ENCODE results near the gene XPNPEP3. TPM values are rescaled to one million over a fixed set of nuclear protein-coding genes. Genes with fewer than 3 reads are reported as not detected.

The XPNPEP3 gene
- total RNA-seq (15.3 TPM), polyA plus RNA-seq (10 to 100 TPM in 1 of 4 donors, 1 to 10 TPM in 3; 2.4 to 11.8 (median 4.6) TPM)

DNA sequence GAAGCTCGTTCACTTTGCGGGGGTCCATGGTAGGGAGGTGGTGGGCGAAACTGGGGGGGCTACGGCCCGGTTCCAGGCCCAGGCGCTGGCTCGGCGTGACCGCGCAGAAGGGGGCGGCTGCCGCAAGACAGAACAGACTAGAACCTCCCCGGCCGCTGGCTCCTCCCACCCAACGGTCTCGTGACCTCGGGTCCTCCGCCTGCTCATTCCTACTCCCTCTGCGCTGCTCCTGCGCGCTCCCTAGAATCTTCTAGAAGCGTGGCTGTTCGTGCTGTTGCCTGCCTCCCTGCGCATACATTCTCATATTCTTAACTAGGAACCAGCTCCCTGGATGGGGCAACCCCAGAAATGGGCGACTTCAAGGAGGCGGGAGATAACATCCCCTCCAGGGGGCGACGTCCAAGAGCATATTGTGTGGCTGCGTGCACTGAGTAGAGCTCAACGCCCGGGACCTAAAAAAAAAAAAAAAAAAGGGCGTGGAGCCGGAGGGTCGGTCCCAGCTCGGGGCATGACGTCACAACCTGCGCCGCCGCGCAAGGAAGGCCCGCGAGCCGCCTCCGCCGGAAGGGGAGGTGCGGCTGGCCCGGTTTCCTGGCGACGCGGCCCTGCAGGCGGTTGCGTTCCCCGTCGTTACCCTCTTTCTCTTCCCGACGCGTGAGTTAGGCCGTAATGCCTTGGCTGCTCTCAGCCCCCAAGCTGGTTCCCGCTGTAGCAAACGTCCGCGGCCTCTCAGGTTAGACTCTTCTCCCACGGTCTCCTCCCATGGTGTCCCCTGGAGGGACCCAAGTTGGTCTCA is at the start of gene XPNPEP3, which contains the start of gene ST13:
Gene XPNPEP3 (plus strand): TSS at position 636 of the 796 bp plus-strand sequence. CDS start 34 bp downstream, at position 670.
Gene ST13 (minus strand): TSS at position 127 of the 796 bp plus-strand sequence. CDS start 99 bp downstream, at position 28.
- Mint-ChIP-seq H3K4me3 (peak within 1 kb of the TSS; percentile 93 to 100 (median 98)), H3K36me3 (peaks cover 3% of the 10 kb centered on the region), H3K9me3 (no peaks in the 10 kb centered on the region), H3K27ac (peak within 1 kb of the TSS; percentile 100), H3K27me3 (peaks cover 4% of the 10 kb centered on the region), H3K4me1 (peaks cover 26 to 68% (median 45%) of the 10 kb centered on the region in 4 donors)
- H3K4me3 ChIP-seq (ENCODE audit: low read depth, low read length) = peak within 1 kb of the TSS; percentile 96
- DNase-seq = peak; percentile 95 to 97 (median 97)
- peaks cover 44% of the 10 kb centered on the region for H3K4me1 ChIP-seq (ENCODE audit: control insufficient read depth, insufficient read depth, low read length, poor library complexity, severe bottlenecking)
- H3K27ac ChIP-seq (ENCODE audit: insufficient read depth, low read length, poor library complexity, severe bottlenecking) = peak within 1 kb of the TSS; percentile 98
- peak; percentile 91 to 93 for ATAC-seq (ENCODE audit: low read depth in 2 of 2)
- peaks cover 6% of the 10 kb centered on the region for H3K36me3 ChIP-seq (ENCODE audit: control insufficient read depth, insufficient read depth, low read length)
- no peaks in the 10 kb centered on the region for H3K9me3 ChIP-seq (ENCODE audit: control insufficient read depth in 2 of 2, low read length in 2 of 2)
- H3K27me3 ChIP-seq (ENCODE audit: control insufficient read depth, insufficient read depth, low read length) = no peaks in the 10 kb centered on the region

DNA sequence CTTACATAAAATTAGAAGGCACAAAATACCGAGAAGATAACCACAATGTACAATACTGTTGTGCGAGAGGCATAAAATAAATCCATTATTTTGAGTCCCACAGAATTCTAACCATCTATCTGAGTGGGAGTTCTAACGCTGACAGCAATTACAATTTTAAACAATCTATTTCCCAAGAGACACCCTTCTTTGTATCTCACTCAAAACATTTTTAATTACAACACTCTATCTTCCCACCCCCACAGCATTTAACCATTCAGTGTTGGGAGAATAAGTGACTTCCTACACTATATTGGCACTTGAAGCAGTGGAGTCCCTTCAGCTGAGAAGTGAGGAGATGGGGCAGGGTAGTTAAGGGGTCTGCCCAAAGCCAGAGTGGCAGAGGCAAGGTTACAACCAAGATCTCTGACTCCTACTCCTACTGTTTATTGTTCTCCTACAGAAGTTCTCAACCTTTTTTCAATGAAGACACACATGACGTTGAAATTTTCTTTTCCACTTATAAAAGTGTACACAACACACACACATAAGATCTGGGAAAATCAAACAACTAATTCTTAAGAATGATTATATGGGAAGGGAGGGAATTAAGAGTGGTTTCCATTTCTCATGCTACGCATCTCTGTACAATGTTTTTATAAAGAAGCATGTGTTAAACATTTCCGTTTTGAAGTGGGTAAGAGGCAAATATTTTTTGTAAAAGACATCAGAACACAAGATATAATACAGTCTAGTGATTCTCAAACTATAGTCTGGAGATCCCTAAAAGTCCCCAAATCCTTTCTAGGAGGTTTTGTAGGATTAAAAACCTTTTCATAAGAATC is 48.7 kb upstream of the XPNPEP3 start:
- Mint-ChIP-seq H3K36me3 (peaks cover 9% of the 10 kb centered on the region), H3K27ac (peak overlapping the region in 1 of 3 donors; percentile 47), H3K4me1 (peaks cover 16 to 25% (median 24%) of the 10 kb centered on the region in 4 donors), H3K27me3 (no peaks in the 10 kb centered on the region), H3K9me3 (no peaks in the 10 kb centered on the region), H3K4me3 (no peak overlapping the region)
- Histone ChIP-seq H3K4me3 (ENCODE audit: low read depth, low read length) (no peak overlapping the region), H3K9me3 (ENCODE audit: control insufficient read depth in 2 of 2, low read length in 2 of 2) (no peaks in the 10 kb centered on the region), H3K4me1 (ENCODE audit: control insufficient read depth, insufficient read depth, low read length, poor library complexity, severe bottlenecking) (no peaks in the 10 kb centered on the region), H3K27ac (ENCODE audit: insufficient read depth, low read length, poor library complexity, severe bottlenecking) (no peak overlapping the region), H3K27me3 (ENCODE audit: control insufficient read depth, insufficient read depth, low read length) (no peaks in the 10 kb centered on the region), H3K36me3 (ENCODE audit: control insufficient read depth, insufficient read depth, low read length) (peaks cover 11% of the 10 kb centered on the region)
- DNase-seq (no peak), ATAC-seq (ENCODE audit: low read depth in 2 of 2) (no peak)

DNA sequence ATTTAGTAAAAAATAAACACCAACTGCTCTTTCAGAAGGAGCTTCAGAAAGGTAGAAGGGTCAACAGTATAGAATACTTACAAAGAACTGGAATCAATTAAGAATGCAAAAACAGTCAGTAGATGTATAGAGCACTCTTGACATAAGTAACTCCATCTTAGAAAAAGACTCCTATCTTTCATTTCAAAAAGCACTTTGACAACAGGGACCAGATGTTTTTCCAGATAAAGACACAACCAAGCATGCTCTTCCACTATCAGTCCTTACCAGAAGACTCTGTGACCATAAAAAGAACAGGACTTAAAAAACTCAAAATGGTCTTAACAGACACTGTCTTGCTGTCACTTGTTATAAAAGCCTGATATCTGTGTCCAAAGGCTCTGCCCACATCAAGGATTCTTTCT is 43.0 kb upstream of the XPNPEP3 start:
- ATAC-seq (ENCODE audit: low read depth in 2 of 2) = no peak
- H3K9me3 ChIP-seq (ENCODE audit: control insufficient read depth in 2 of 2, low read length in 2 of 2) = no peaks in the 10 kb centered on the region
- H3K4me3 ChIP-seq (ENCODE audit: low read depth, low read length) = no peak overlapping the region
- no peak overlapping the region for H3K27ac ChIP-seq (ENCODE audit: insufficient read depth, low read length, poor library complexity, severe bottlenecking)
- peaks cover 21% of the 10 kb centered on the region for H3K4me1 ChIP-seq (ENCODE audit: control insufficient read depth, insufficient read depth, low read length, poor library complexity, severe bottlenecking)
- no peak for DNase-seq
- Mint-ChIP-seq H3K4me1 (peaks cover 24 to 58% (median 42%) of the 10 kb centered on the region in 4 donors), H3K27me3 (no peaks in the 10 kb centered on the region), H3K9me3 (no peaks in the 10 kb centered on the region), H3K36me3 (peaks cover 10% of the 10 kb centered on the region), H3K4me3 (peak overlapping the region in 1 of 4 donors; percentile 25), H3K27ac (peak overlapping the region in 1 of 3 donors; percentile 48)
- no peaks in the 10 kb centered on the region for H3K27me3 ChIP-seq (ENCODE audit: control insufficient read depth, insufficient read depth, low read length)
- peaks cover 2% of the 10 kb centered on the region for H3K36me3 ChIP-seq (ENCODE audit: control insufficient read depth, insufficient read depth, low read length)

DNA sequence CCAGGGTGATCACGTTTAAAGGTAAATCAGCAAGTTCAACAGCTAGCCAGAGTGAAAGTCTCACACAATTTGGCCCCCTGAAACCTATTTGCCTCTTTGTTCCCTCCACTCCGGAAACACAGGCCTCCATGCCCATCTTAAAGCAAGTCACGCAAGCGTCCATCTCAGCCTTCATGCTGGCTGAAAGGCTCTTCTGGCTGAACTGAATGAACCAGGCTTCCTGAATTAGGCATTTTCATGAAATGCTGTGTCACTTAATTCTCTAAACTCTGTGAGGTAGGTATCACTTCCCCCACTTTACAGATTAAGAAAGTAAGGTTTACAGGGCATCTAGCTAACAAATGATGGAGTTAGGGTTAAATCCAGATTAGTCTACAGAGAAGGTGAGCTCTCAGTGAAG is 39.2 kb upstream of the XPNPEP3 start:
- Mint-ChIP-seq H3K36me3 (peaks cover 7% of the 10 kb centered on the region), H3K27me3 (no peaks in the 10 kb centered on the region), H3K4me3 (peak overlapping the region; percentile 95 to 99 (median 98)), H3K4me1 (peaks cover 16 to 55% (median 38%) of the 10 kb centered on the region in 4 donors), H3K27ac (peak overlapping the region in 2 of 3 donors; percentile 48 to 96), H3K9me3 (no peaks in the 10 kb centered on the region)
- no peaks in the 10 kb centered on the region for H3K9me3 ChIP-seq (ENCODE audit: control insufficient read depth in 2 of 2, low read length in 2 of 2)
- peak in 1 of 3 donors; percentile 10 for DNase-seq
- no peaks in the 10 kb centered on the region for H3K27me3 ChIP-seq (ENCODE audit: control insufficient read depth, insufficient read depth, low read length)
- no peak overlapping the region for H3K27ac ChIP-seq (ENCODE audit: insufficient read depth, low read length, poor library complexity, severe bottlenecking)
- peaks cover 31% of the 10 kb centered on the region for H3K4me1 ChIP-seq (ENCODE audit: control insufficient read depth, insufficient read depth, low read length, poor library complexity, severe bottlenecking)
- peak overlapping the region; percentile 87 for H3K4me3 ChIP-seq (ENCODE audit: low read depth, low read length)
- peaks cover 2% of the 10 kb centered on the region for H3K36me3 ChIP-seq (ENCODE audit: control insufficient read depth, insufficient read depth, low read length)
- ATAC-seq (ENCODE audit: low read depth in 2 of 2) = no peak

DNA sequence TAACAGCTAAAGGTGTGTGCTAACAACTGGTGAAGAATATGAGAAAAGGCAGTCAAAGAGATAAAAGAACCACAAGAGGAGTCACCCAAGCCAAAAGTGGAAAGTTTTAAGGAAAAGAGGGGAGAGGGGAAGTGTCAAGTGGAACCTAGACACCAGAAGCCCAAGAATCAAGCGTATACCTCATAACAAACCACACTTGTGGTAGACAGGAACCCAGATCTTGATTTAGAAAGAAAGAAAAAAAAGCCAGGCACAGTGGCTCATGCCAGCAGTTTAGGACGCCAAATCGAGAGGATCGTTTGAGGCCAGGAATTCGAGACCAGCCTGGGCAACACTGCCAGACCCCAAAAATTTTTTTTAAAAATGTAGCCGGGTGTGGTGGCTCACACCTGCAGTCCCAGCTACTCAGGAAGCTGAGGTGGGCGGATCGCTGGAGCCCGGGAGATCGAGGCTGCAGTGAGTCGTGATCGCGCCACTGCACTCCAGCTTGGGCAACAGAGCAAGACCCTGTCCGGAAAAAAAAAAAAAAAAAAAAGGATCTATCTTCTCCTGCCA is 38.7 kb upstream of the XPNPEP3 start:
- no peaks in the 10 kb centered on the region for H3K27me3 Mint-ChIP-seq
- Histone ChIP-seq H3K36me3 (ENCODE audit: control insufficient read depth, insufficient read depth, low read length) (peaks cover 2% of the 10 kb centered on the region), H3K27me3 (ENCODE audit: control insufficient read depth, insufficient read depth, low read length) (no peaks in the 10 kb centered on the region), H3K4me3 (ENCODE audit: low read depth, low read length) (peak overlapping the region; percentile 87), H3K9me3 (ENCODE audit: control insufficient read depth in 2 of 2, low read length in 2 of 2) (no peaks in the 10 kb centered on the region), H3K27ac (ENCODE audit: insufficient read depth, low read length, poor library complexity, severe bottlenecking) (peak overlapping the region; percentile 76), H3K4me1 (ENCODE audit: control insufficient read depth, insufficient read depth, low read length, poor library complexity, severe bottlenecking) (peaks cover 31% of the 10 kb centered on the region)
- DNase-seq = peak in 1 of 3 donors; percentile 45
- no peaks in the 10 kb centered on the region for H3K9me3 Mint-ChIP-seq
- H3K27ac Mint-ChIP-seq = peak overlapping the region; percentile 82 to 96 (median 93)
- peaks cover 16 to 53% (median 38%) of the 10 kb centered on the region in 4 donors for H3K4me1 Mint-ChIP-seq
- H3K4me3 Mint-ChIP-seq = peak overlapping the region; percentile 95 to 99 (median 98)
- peak in 1 of 2 donors; percentile 1 for ATAC-seq (ENCODE audit: low read depth in 2 of 2)
- H3K36me3 Mint-ChIP-seq = peaks cover 7% of the 10 kb centered on the region

DNA sequence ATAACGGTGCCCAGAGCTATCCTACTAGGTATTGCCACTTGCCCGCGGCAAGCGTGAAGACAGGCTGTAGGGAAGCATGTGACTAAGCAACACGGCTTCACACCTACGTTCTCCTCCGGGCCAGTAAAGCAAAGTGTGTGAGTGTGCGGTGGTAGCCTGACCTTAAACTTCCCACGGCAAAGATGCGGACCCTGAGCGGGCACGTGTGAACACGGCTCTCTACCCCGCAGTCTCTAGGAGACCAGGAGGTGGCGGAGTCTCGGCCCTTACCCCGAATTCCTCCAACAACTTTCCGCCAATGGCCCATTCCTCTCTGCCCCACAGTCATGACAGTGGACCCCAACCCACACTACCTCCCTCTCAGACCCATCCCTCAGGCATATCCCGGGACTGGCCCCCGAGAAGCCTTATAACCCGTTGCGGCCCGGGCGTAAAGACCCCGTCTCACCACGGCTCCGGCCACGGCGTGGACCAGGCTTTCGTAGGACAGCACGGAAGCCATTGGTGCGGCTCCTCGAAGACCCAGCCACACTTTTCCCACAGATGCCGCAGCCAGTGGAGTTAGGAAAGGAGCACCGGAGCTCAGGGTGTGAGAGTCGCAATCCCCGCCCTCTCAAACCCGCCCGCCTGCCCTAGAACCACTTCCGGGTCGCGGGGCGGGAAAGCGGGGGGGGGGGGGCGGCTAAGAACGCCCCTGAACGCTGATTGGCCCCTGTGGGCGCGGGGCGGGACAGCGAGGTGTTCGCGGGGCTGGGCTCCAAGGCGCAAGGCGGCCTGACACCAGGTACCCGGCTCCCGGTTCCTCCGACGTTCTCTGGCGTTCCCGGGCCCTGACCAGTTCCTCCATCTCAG is 38.0 kb upstream of the XPNPEP3 start, which contains the start of gene SLC25A17:
Gene SLC25A17 (minus strand): TSS at position 600 of the 852 bp plus-strand sequence. CDS start 98 bp downstream, at position 502.
- peak within 1 kb of the TSS; percentile 76 for H3K27ac ChIP-seq (ENCODE audit: insufficient read depth, low read length, poor library complexity, severe bottlenecking)
- DNase-seq = peak; percentile 84 to 92 (median 84)
- H3K36me3 ChIP-seq (ENCODE audit: control insufficient read depth, insufficient read depth, low read length) = peaks cover under 1% of the 10 kb centered on the region
- no peaks in the 10 kb centered on the region for H3K9me3 ChIP-seq (ENCODE audit: control insufficient read depth in 2 of 2, low read length in 2 of 2)
- peak within 1 kb of the TSS; percentile 91 for H3K4me3 ChIP-seq (ENCODE audit: low read depth, low read length)
- H3K27ac Mint-ChIP-seq = peak within 1 kb of the TSS; percentile 82 to 96 (median 93)
- peaks cover 31% of the 10 kb centered on the region for H3K4me1 ChIP-seq (ENCODE audit: control insufficient read depth, insufficient read depth, low read length, poor library complexity, severe bottlenecking)
- H3K9me3 Mint-ChIP-seq = no peaks in the 10 kb centered on the region
- H3K36me3 Mint-ChIP-seq = peaks cover 6% of the 10 kb centered on the region
- no peaks in the 10 kb centered on the region for H3K27me3 Mint-ChIP-seq
- no peaks in the 10 kb centered on the region for H3K27me3 ChIP-seq (ENCODE audit: control insufficient read depth, insufficient read depth, low read length)
- H3K4me1 Mint-ChIP-seq = peaks cover 16 to 47% (median 35%) of the 10 kb centered on the region in 4 donors
- peak; percentile 92 to 95 for ATAC-seq (ENCODE audit: low read depth in 2 of 2)
- H3K4me3 Mint-ChIP-seq = peak within 1 kb of the TSS; percentile 95 to 99 (median 98)
